GM18868 (cell line): ENCODE data around the gene CNDP1.
"Not testable (repeated sequence)": the region's sequence is repeated elsewhere in the genome, so short reads cannot be mapped to it uniquely, and the experiment has no call there.

Experiments
- ATAC-seq: cut with Tn5 transposase; IDR thresholded peaks from one replicate; pipeline ENCODE4 v1.9.1; 2021; ENCODE audit warnings: mild to moderate bottlenecking, moderate library complexity; ENCODE audit not compliant: unreplicated experiment

Gene CNDP1

GRCh38 chr18:74534150-74534969 lies at the start of gene CNDP1:
Gene CNDP1, plus strand, starts transcription at chr18:74534500. Its CDS starts 168 bp downstream, at chr18:74534668.
- ATAC-seq = no peak

GRCh38 chr18:74486119-74486849 lies 48.0 kb upstream of the CNDP1 start:
- ATAC-seq = no peak

- ATAC-seq = no peak
Observed at GRCh38 chr18:74488354-74488753, 45.9 kb upstream of the CNDP1 start.

GRCh38 chr18:74488864-74489263 lies 45.4 kb upstream of the CNDP1 start:
- ATAC-seq = no peak

- ATAC-seq = no peak
Observed at GRCh38 chr18:74489676-74490075, 44.6 kb upstream of the CNDP1 start.

GRCh38 chr18:74492259-74492658 lies 42.0 kb upstream of the CNDP1 start:
- no peak for ATAC-seq

GRCh38 chr18:74493689-74494088 lies 40.6 kb upstream of the CNDP1 start:
- ATAC-seq = peak; percentile 22

GRCh38 chr18:74494514-74494913 lies 39.8 kb upstream of the CNDP1 start:
- no peak for ATAC-seq

- ATAC-seq = peak; percentile 71
Observed at GRCh38 chr18:74495581-74496507, 38.5 kb upstream of the CNDP1 start, which contains the start of gene CNDP2. Gene CNDP2, plus strand, starts transcription at chr18:74496363. Its CDS starts 3,611 bp downstream, at chr18:74499974.

- ATAC-seq = peak; percentile 15
Observed at GRCh38 chr18:74496508-74497323, 37.6 kb upstream of the CNDP1 start.

- ATAC-seq = no peak
Observed at GRCh38 chr18:74497324-74497676, 37.0 kb upstream of the CNDP1 start.

- no peak for ATAC-seq
Observed at GRCh38 chr18:74497778-74498177, 36.5 kb upstream of the CNDP1 start.

- peak; percentile 45 for ATAC-seq
Observed at GRCh38 chr18:74498712-74499627, 35.3 kb upstream of the CNDP1 start.

GRCh38 chr18:74499633-74500032 lies 34.7 kb upstream of the CNDP1 start:
- peak; percentile 25 for ATAC-seq

- ATAC-seq = no peak
Observed at GRCh38 chr18:74500372-74500771, 33.9 kb upstream of the CNDP1 start.

GRCh38 chr18:74500774-74501173 lies 33.5 kb upstream of the CNDP1 start:
- not testable (repeated sequence) for ATAC-seq

GRCh38 chr18:74501386-74501785 lies 32.9 kb upstream of the CNDP1 start:
- ATAC-seq = no peak

- ATAC-seq = no peak
Observed at GRCh38 chr18:74503137-74503536, 31.2 kb upstream of the CNDP1 start.

GRCh38 chr18:74505776-74506175 lies 28.5 kb upstream of the CNDP1 start:
- ATAC-seq = no peak
